RPMI8226 (cell line): ENCODE measurements around the gene TLE3.
"Not testable (repeated sequence)": the region's sequence is repeated elsewhere in the genome, so short reads cannot be mapped to it uniquely, and the experiment has no call there.

Experiments used
- DNase-seq: peaks from one replicate; pipeline ENCODE4 v3.0.0-alpha.2; 2015

The TLE3 gene

GRCh38 chr15:70097321-70098152 lies at the start of gene TLE3:
Gene TLE3, minus strand, starts transcription at chr15:70097917. Its CDS starts 1,119 bp downstream, at chr15:70096798.
- DNase-seq, result peak; percentile 100

GRCh38 chr15:70147178-70147760 lies 49.6 kb upstream of the TLE3 start:
- DNase-seq, result no peak

GRCh38 chr15:70146771-70147170 lies 49.1 kb upstream of the TLE3 start:
- no peak for DNase-seq

DNA sequence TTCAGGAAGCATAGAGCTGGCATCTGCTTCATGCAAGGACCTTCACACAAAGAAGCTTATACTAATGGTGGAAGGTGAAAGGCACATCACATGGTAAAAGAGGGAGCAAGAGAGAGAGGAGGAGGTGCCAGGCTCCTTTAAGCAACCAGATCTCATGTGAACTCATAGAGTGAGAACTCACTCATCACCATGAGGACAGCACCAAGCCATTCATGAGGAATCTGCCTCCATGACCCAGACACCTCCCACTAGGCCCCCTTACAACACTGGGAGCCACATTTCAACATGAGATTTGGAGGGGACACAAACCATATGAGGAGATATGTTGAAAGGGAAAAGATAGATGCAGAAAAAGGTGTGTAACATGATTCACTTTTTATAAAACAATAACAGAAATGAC lies 48.4 kb upstream of the TLE3 start:
- DNase-seq, result no peak

DNA sequence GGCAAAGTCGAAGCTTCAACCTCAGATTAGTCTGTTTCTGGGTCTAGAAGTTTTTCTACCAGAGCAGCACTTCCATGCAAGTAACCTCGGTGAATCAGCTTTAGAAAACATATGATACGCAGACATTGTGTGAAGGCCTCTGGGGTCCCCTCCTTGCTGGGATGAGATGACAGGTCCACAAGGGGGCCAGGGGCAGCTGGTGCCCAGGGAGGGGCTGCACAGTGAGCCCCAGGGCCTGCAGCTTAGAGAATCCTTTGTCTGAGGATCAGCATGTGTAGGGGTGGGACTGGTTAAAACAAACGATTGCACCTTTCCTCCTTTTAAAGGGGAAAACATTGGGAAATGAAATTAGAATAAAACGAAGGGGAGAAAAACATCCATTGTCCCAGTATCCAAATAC lies 47.5 kb upstream of the TLE3 start:
- DNase-seq, result no peak

DNA sequence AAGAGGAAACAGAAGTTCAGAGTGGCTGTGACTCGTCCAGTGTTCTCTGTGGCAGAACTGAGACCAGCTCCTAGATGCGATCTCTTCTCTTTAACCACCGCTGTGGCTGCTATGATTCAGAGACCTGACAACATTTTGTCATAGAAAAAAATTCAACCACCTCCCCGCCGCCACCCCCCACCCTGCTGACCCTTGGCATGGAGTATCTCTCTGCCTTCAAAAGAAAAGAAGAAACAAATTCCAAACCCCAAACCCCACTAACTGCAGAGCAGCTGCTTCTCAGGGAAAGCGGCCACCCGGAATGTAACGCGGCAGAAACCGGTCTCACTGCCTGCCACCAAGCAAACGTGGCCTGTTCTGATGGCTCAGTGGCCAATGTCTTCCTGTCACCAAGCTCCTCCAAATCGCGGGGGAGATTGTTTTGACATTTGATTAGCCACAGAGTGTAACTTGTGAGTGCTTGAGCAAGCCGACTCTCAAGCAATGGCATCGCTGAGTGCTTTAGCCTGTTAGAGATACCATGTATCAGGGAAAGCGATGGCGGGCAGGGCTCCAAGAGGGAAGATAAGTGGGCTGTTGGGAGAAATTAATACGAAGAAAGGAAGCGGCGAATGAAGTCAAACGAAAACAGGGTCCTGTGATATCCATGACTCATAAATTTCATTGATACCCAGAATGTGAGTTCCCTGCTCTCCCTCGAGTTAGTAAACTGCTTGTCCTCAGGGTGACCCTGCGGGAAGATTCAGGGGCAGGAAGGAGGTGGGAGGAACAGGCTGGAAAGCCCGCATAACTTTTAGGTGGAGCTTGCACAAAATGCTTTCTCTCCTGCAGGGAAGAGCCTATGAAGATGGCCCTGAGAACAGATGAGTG lies 44.8 kb upstream of the TLE3 start:
- no peak for DNase-seq

DNA sequence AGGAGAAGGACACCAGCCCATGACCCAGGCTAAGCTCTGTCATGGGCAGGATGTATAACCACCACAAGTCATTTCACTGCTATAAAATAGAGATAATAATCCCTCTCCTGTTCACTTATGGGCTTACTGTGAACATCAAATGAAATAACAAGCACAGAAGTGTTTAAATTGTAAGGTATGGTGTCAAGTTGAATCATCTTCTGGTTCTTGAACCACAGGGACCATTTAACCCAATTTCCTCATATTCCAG lies 44.3 kb upstream of the TLE3 start:
- no peak for DNase-seq

GRCh38 chr15:70141376-70142071 lies 43.8 kb upstream of the TLE3 start:
- DNase-seq, result no peak

- DNase-seq, result peak; percentile 67
Observed at GRCh38 chr15:70140543-70141375, 43.0 kb upstream of the TLE3 start.

DNA sequence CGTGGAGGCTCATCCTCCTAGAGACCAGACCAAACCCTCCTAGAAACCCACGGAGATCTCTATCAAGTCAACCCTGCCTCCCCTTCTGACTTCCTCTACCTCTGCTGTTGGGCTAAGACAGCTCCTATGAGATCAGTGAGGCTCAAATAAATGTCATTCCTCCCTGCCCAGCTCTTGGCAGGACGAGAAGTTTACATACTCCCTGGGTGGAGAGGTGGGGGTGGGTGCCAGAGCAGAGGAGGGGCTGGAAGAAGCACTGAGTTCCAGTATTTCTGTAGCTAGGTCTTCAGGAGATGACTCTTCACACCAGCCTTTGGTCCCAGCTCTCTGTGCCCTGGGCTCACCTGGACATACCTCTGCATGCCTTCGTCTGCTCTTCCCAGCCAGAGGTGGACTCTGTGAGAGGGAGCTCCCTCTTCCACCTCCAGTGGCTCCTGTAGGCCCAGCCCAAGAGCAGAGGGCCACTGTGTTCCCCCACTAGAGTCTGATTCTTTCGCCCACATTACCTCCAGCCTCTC lies 42.4 kb upstream of the TLE3 start:
- no peak for DNase-seq

DNA sequence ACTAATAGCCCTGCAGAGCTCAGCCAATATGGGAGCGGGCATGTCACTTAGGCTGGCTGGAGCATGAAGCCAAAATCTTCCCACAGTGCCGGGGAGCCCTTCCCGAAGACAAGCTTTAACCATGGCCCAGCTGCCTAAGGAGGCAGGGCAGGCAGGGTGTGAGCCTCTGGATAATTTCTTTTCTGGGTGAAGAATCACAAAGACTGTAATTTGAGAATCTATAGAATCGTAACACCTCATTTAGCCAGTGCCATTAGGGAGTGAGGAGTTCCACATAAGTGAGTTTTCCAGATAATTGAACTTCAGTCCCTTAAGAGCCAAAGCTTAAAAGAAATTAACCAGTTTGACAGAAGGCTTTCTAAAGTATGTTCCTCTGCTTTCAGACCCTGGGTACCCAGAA lies 40.2 kb upstream of the TLE3 start:
- no peak for DNase-seq

GRCh38 chr15:70137021-70137420 lies 39.3 kb upstream of the TLE3 start:
- DNase-seq, result not testable (repeated sequence)

DNA sequence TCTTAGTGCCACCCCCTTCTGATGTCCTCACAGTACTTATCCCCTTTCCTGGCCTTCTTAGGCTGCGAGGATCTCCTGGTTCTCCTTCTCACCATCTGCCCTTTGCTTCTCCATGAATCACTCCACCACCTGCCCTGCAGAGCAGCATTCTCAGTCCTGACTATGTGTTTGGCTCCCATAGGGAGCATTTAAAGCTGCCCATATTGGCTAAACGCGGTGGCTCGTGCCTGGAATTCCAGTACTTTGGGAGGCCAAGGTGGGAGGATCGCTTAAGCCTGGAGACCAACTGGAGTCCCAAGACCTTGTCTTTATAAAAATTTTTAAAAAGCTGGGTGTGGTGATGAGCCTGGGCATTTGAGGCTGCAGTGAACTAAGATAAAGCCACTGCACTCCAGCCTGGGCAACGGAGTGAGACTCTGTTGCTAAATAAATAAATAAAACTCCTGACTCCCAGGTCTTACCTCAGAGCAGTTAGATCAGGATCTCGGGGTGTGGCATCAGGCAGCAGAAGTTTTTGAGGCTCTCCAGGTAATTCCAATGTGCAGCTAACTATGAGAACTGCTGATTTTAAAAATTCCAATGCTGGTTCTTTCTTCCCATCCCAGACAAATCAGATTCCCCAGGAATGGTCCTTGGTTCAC lies 36.2 kb upstream of the TLE3 start:
- no peak for DNase-seq

DNA sequence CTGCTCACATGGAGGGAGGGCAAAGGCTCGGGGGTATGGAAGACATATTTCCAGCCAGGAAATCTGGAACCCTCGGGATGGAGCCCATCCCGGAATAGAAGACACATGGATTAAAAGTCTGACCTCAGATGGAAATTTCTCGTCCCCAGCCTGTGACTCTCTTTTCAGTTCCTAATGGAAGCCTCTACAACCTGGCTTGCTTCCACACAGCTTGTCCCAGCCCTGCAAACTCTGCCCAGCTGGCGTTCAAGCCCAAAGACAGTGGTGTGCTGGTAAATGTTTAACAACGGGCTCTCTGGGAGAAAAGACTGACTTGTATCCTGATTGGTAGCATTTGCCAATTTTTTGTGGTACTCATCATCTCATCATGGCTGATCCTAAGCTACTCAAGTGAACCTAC lies 35.6 kb upstream of the TLE3 start:
- DNase-seq, result no peak

DNA sequence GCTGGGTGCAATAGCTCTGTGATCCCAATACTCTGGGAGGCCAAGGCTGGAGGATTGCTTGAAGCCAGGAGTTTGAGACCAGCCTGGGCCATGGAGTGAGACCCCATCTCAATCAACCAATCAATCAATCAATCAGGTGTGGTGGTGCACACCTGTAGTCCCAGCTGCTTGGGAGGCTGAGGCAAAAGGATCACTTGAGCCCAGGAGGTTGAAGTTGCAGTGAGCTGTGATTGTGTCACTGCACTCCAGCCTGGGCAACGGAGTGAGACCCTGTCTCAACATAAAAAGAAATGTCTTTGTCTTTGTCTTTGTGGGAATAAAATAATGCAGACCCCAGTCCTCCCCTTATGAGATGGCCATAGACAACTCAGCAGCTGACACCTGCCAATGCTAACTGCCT lies 34.9 kb upstream of the TLE3 start:
- no peak for DNase-seq

DNA sequence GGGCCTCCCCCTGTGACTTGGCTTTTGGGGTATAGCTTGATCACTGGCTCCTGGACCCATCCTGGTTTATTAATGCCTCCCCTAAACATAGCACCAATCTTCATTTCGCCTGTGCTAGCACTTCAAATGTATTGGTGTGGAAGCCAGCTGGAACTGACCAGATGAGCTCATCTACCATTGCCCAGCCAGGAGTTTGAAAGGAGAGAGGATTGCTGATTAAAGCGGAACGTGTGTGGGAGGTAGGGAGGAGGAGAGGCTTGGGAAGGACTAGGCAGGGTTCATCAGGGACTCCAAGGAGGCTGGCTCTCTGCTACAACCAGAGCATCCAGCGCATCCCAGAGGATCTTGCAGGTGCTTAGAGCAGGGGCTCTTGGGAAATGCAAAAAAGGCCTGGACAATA lies 34.4 kb upstream of the TLE3 start:
- no peak for DNase-seq

- no peak for DNase-seq
Observed at GRCh38 chr15:70128414-70129140, 30.9 kb upstream of the TLE3 start.

- DNase-seq, result no peak
Observed at GRCh38 chr15:70127770-70128413, 30.2 kb upstream of the TLE3 start.

GRCh38 chr15:70127288-70127746 lies 29.6 kb upstream of the TLE3 start:
- no peak for DNase-seq

DNA sequence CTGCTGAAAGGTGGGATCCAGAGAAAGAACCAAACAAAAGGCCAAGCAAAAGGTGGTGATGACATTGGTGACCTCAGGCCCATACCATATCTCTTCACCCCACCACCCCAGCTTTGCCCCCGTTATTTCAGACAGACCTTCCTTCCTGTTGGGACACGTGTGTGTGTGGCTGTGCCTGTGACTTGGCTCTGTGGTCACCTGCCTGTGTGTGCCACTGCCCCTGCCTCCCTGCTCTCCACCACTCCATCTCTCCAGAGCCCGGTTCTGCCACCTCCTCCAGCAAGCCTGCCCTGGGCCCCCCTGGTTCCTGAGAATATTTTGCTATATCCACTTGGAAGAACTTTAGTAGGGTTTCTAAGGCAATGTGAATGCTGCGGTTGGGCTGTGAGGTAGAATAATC lies 28.6 kb upstream of the TLE3 start:
- no peak for DNase-seq
